Stimulated activated CD8-positive, alpha-beta memory T cell treated with anti-CD3 and anti-CD28 coated beads, Interleukin-15, amount 100 ng/mL, for 24 hours (primary cell): Measurements from ENCODE around the gene C2CD5.
"Not testable (repeated sequence)": the region's sequence is repeated elsewhere in the genome, so short reads cannot be mapped to it uniquely, and the experiment has no call there.

Source experiments
- DNase-seq: peaks from one replicate; pipeline ENCODE4 v3.0.0-alpha.2; 2020; ENCODE audit warnings: low read depth

The C2CD5 gene

GRCh38 chr12:22544038-22544979, at the start of gene C2CD5:
C2CD5 (minus strand) TSS chr12:22544542; CDS start chr12:22544150, 392 bp downstream.
- DNase-seq, result peak; percentile 77

- DNase-seq, result no peak
These were observed 49.5 kb upstream of the C2CD5 start for GRCh38 chr12:22593864-22594263.

- DNase-seq, result no peak
These were observed 44.5 kb upstream of the C2CD5 start for GRCh38 chr12:22588817-22589216.

- no peak for DNase-seq
These were observed 34.0 kb upstream of the C2CD5 start for GRCh38 chr12:22578328-22578727.

- DNase-seq, result no peak
These were observed 33.3 kb upstream of the C2CD5 start for GRCh38 chr12:22577667-22578066.

GRCh38 chr12:22576473-22576872, 32.1 kb upstream of the C2CD5 start:
- no peak for DNase-seq

- no peak for DNase-seq
These were observed 31.7 kb upstream of the C2CD5 start for GRCh38 chr12:22576065-22576464.

GRCh38 chr12:22574921-22575320, 30.6 kb upstream of the C2CD5 start:
- no peak for DNase-seq

- no peak for DNase-seq
These were observed 28.8 kb upstream of the C2CD5 start for GRCh38 chr12:22573181-22573580.

GRCh38 chr12:22569253-22569652, 24.9 kb upstream of the C2CD5 start:
- no peak for DNase-seq

- no peak for DNase-seq
These were observed 18.0 kb upstream of the C2CD5 start for GRCh38 chr12:22562036-22563028.

GRCh38 chr12:22554750-22555149, 10.4 kb upstream of the C2CD5 start:
- not testable (repeated sequence) for DNase-seq

GRCh38 chr12:22551624-22552023, 7.3 kb upstream of the C2CD5 start:
- DNase-seq, result no peak

GRCh38 chr12:22545255-22545654, 913 bp upstream of the C2CD5 start:
- no peak for DNase-seq

GRCh38 chr12:22543246-22544037, 900 bp downstream of the C2CD5 start:
- peak; percentile 13 for DNase-seq

- DNase-seq, result no peak
These were observed 2.7 kb downstream of the C2CD5 start for GRCh38 chr12:22541496-22542155.

- no peak for DNase-seq
These were observed 5.3 kb downstream of the C2CD5 start for GRCh38 chr12:22539055-22539454.

GRCh38 chr12:22538311-22538710, 6.0 kb downstream of the C2CD5 start:
- no peak for DNase-seq

GRCh38 chr12:22536971-22537544, 7.3 kb downstream of the C2CD5 start:
- DNase-seq, result no peak

GRCh38 chr12:22536346-22536945, 7.9 kb downstream of the C2CD5 start:
- DNase-seq, result no peak
